Hippocampal formation (tissue), 2 donors: ENCODE results near the gene SIRPA.

Experiments used
- DNase-seq, 2 donors: peaks; one replicate each; lab custom pipeline; 2025; lab: John Stamatoyannopoulos, UW

The SIRPA gene

GRCh38 chr20:1888796-1889463 is 6.3 kb upstream of the SIRPA start:
- no peak for DNase-seq

- peak in 1 of 2 donors; percentile 46 for DNase-seq
These were observed 4.5 kb upstream of the SIRPA start for GRCh38 chr20:1890469-1891262.

GRCh38 chr20:1891263-1892118 is 3.7 kb upstream of the SIRPA start:
- DNase-seq, result no peak

GRCh38 chr20:1892119-1892385 is 3.2 kb upstream of the SIRPA start:
- no peak for DNase-seq

- no peak for DNase-seq
These were observed 1.3 kb upstream of the SIRPA start for GRCh38 chr20:1893721-1894470.

GRCh38 chr20:1894471-1894950 is 696 bp upstream of the SIRPA start:
- peak in 1 of 2 donors; percentile 81 for DNase-seq

- peak in 1 of 2 donors; percentile 29 for DNase-seq
These were observed 672 bp downstream of the SIRPA start for GRCh38 chr20:1895674-1896483.

- DNase-seq, result peak in 1 of 2 donors; percentile 30
These were observed 1.5 kb downstream of the SIRPA start for GRCh38 chr20:1896484-1897258.

GRCh38 chr20:1897541-1897940 is 2.3 kb downstream of the SIRPA start:
- DNase-seq, result peak; percentile 35 to 57

- DNase-seq, result peak; percentile 22 to 34
These were observed 2.8 kb downstream of the SIRPA start for GRCh38 chr20:1897965-1898464.

GRCh38 chr20:1898482-1899240 is 3.5 kb downstream of the SIRPA start:
- peak in 1 of 2 donors; percentile 39 for DNase-seq

- DNase-seq, result no peak
These were observed 4.0 kb downstream of the SIRPA start for GRCh38 chr20:1899241-1899525.

- DNase-seq, result peak in 1 of 2 donors; percentile 82
These were observed 5.2 kb downstream of the SIRPA start for GRCh38 chr20:1900321-1900801.

- peak in 1 of 2 donors; percentile 22 for DNase-seq
These were observed 6.5 kb downstream of the SIRPA start for GRCh38 chr20:1901704-1902103.

- no peak for DNase-seq
These were observed 7.0 kb downstream of the SIRPA start for GRCh38 chr20:1902188-1902587.

- no peak for DNase-seq
These were observed 8.9 kb downstream of the SIRPA start for GRCh38 chr20:1904135-1904534.

- DNase-seq, result no peak
These were observed 9.8 kb downstream of the SIRPA start for GRCh38 chr20:1905009-1905408.

GRCh38 chr20:1905693-1906092 is 10.5 kb downstream of the SIRPA start:
- DNase-seq, result no peak

- DNase-seq, result no peak
These were observed 11.3 kb downstream of the SIRPA start for GRCh38 chr20:1906361-1907051.
